Skeletal muscle satellite cell (primary cell): Measurements from ENCODE around the gene OPCML.

Experiments
- H3K27me3 ChIP-seq: 2 replicates; pipeline ENCODE4 v1.7.0; 2013; ENCODE audit warnings: low read length; ENCODE audit not compliant: control insufficient read depth, insufficient read depth
- H3K36me3 ChIP-seq: 2 replicates; pipeline ENCODE4 v1.7.0; 2013; ENCODE audit warnings: mild to moderate bottlenecking, control low read depth, low read length; ENCODE audit not compliant: insufficient read depth
- H3K4me1 ChIP-seq: 2 replicates; pipeline ENCODE4 v1.7.0; 2013; ENCODE audit warnings: low read length; ENCODE audit not compliant: control insufficient read depth, insufficient read depth
- H3K4me2 ChIP-seq: 2 replicates; pipeline ENCODE4 v1.7.0; 2013; ENCODE audit warnings: mild to moderate bottlenecking, low read length
- H3K4me3 ChIP-seq: 2 replicates; pipeline ENCODE4 v1.7.0; 2013; ENCODE audit warnings: low read length
- H3K9ac ChIP-seq: 2 replicates; pipeline ENCODE4 v1.7.0; 2013; ENCODE audit warnings: mild to moderate bottlenecking, low read depth, low read length, moderate library complexity
- H3K9me3 ChIP-seq: replicated peaks from 2 replicates; pipeline ENCODE4 v1.7.0; 2013; ENCODE audit warnings: mild to moderate bottlenecking, control low read depth, low read length

The OPCML gene

DNA sequence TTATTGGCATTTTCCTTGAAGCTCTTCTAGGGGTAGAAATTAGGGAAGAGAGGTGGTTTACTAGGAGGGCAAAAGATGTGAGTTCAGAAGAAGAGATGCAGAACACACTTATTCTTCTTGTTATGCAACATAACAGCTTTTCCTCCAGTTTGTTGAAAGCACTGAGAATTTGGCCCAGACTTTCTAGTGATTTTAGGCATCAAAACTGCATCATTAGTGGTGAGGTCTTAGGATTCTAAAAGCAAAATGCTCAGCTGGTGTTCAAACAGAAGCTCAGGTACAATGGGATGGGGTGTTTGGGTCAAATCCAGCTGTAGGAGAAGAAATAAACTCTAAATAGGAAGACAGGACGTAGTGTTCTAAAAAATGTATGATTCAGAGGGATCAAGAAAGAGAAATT lies 221.1 kb downstream of the OPCML start:
- H3K4me1 ChIP-seq, result no peaks in the 10 kb centered on the region
- H3K36me3 ChIP-seq, result no peaks in the 10 kb centered on the region
- H3K4me2 ChIP-seq, result no peak overlapping the region
- H3K4me3 ChIP-seq, result no peak overlapping the region
- no peaks in the 10 kb centered on the region for H3K9me3 ChIP-seq
- no peaks in the 10 kb centered on the region for H3K27me3 ChIP-seq
- no peak overlapping the region for H3K9ac ChIP-seq

DNA sequence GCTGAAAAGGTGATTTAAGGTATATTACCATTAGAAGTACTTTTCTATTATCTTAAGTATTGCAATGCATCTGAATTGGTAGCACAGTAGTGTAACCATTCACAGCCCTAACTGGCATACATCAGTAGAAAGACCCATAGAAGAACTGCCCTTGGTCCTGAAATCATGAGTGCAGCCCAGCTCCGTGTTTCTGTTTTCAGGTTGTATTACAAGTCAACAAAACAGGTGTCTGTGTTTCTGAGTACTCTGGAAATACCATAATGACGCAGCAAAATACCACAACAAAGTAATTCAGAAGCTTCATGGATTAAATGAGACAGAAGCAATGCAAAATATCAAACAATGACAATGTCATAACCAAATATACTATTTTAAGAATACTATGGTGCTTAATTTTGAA lies 226.3 kb downstream of the OPCML start:
- Histone ChIP-seq H3K9me3 (no peaks in the 10 kb centered on the region), H3K36me3 (no peaks in the 10 kb centered on the region), H3K27me3 (no peaks in the 10 kb centered on the region), H3K4me3 (no peak overlapping the region), H3K4me2 (no peak overlapping the region), H3K9ac (no peak overlapping the region), H3K4me1 (no peaks in the 10 kb centered on the region)

GRCh38 chr11:133305208-133305956 lies 226.9 kb downstream of the OPCML start:
- no peaks in the 10 kb centered on the region for H3K9me3 ChIP-seq
- no peak overlapping the region for H3K4me3 ChIP-seq
- no peaks in the 10 kb centered on the region for H3K27me3 ChIP-seq
- no peaks in the 10 kb centered on the region for H3K4me1 ChIP-seq
- H3K4me2 ChIP-seq, result no peak overlapping the region
- H3K36me3 ChIP-seq, result no peaks in the 10 kb centered on the region
- no peak overlapping the region for H3K9ac ChIP-seq

- Histone ChIP-seq H3K4me1 (no peaks in the 10 kb centered on the region), H3K4me2 (no peak overlapping the region), H3K9ac (no peak overlapping the region), H3K36me3 (no peaks in the 10 kb centered on the region), H3K27me3 (no peaks in the 10 kb centered on the region), H3K9me3 (no peaks in the 10 kb centered on the region), H3K4me3 (no peak overlapping the region)
Measured at GRCh38 chr11:133303262-133303661, 229.0 kb downstream of the OPCML start.

DNA sequence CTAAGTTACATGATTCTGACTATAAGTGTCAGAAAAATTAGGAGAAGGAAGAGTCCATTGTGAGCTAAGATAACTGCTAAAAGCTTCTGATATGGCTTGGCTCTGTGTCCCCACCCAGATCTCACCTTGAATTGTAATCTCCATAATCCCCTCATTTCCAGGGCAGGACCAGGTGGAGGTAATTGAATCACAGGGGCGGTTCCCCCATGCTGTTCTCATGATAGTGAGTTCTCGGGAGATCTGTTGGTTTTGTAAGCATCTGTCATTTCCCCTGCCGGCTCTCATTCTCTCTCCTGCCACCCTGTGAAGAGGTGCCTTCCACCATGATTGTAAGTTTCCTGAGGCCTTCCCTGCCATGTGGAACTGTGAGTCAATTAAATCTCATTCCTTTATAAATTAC lies 230.2 kb downstream of the OPCML start:
- Histone ChIP-seq H3K9ac (no peak overlapping the region), H3K4me2 (no peak overlapping the region), H3K9me3 (no peaks in the 10 kb centered on the region), H3K27me3 (no peaks in the 10 kb centered on the region), H3K4me1 (no peaks in the 10 kb centered on the region), H3K36me3 (no peaks in the 10 kb centered on the region), H3K4me3 (no peak overlapping the region)

- H3K9me3 ChIP-seq, result no peaks in the 10 kb centered on the region
- no peaks in the 10 kb centered on the region for H3K36me3 ChIP-seq
- no peak overlapping the region for H3K4me3 ChIP-seq
- H3K4me2 ChIP-seq, result no peak overlapping the region
- no peaks in the 10 kb centered on the region for H3K27me3 ChIP-seq
- H3K4me1 ChIP-seq, result no peaks in the 10 kb centered on the region
- H3K9ac ChIP-seq, result no peak overlapping the region
Measured at GRCh38 chr11:133300666-133301065, 231.6 kb downstream of the OPCML start.

DNA sequence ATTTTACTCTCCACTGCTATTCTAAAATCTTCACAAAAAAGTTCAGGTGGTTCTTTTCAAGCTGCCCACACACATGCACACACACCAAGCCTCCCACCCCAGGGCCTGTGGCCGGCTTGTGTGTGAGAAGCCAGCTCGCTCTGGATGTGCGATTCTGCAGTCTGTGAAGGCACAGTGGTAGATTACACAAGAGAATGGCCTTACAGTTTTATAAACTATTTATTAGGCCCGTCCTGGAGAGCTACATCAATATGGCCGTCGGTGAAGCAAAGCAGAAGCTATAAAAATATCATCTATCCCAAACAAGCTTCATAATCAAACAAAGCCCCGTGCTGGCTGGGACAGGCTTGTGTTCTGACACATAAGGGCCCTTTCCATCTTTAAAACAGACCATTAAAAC lies 240.5 kb downstream of the OPCML start:
- Histone ChIP-seq H3K9me3 (peaks cover 24% of the 10 kb centered on the region), H3K4me2 (no peak overlapping the region), H3K4me3 (no peak overlapping the region), H3K4me1 (no peaks in the 10 kb centered on the region), H3K36me3 (no peaks in the 10 kb centered on the region), H3K27me3 (no peaks in the 10 kb centered on the region), H3K9ac (no peak overlapping the region)

DNA sequence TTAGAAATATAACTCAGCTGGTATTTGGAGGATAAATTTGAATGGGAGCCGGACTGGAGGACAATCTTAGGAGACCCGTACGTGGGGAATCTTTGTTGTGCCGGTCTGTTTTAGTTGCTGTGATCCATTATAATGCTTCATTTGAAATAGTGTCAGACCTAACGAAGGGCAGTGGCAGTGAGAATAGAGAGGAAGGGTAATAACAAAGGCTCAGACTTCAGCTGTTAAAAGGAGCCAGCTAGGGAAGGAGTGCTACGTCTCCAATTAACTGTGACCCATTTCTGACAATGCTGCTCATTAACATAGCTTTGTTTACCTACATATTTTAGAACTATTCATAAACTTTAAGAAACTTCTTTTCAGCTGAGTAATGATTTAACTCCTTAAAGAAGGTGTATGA lies 246.9 kb downstream of the OPCML start:
- H3K9me3 ChIP-seq, result peaks cover 26% of the 10 kb centered on the region
- H3K36me3 ChIP-seq, result no peaks in the 10 kb centered on the region

GRCh38 chr11:133284156-133284555 lies 248.1 kb downstream of the OPCML start:
- H3K4me2 ChIP-seq, result no peak overlapping the region
- H3K9ac ChIP-seq, result no peak overlapping the region
- H3K4me3 ChIP-seq, result no peak overlapping the region
- H3K36me3 ChIP-seq, result no peaks in the 10 kb centered on the region
- H3K4me1 ChIP-seq, result no peaks in the 10 kb centered on the region
- no peaks in the 10 kb centered on the region for H3K27me3 ChIP-seq
- H3K9me3 ChIP-seq, result peaks cover 22% of the 10 kb centered on the region

More for the DNA sequence above, 246.9 kb downstream of the OPCML start:
- Histone ChIP-seq H3K4me2 (no peak overlapping the region), H3K4me1 (no peaks in the 10 kb centered on the region), H3K9ac (no peak overlapping the region), H3K27me3 (no peaks in the 10 kb centered on the region), H3K4me3 (no peak overlapping the region)

- H3K9ac ChIP-seq, result no peak overlapping the region
- H3K4me1 ChIP-seq, result no peaks in the 10 kb centered on the region
- H3K27me3 ChIP-seq, result no peaks in the 10 kb centered on the region
- no peaks in the 10 kb centered on the region for H3K36me3 ChIP-seq
- H3K9me3 ChIP-seq, result peaks cover 6% of the 10 kb centered on the region
- no peak overlapping the region for H3K4me2 ChIP-seq
- no peak overlapping the region for H3K4me3 ChIP-seq
Measured at GRCh38 chr11:133277886-133278285, 254.4 kb downstream of the OPCML start.

- no peaks in the 10 kb centered on the region for H3K27me3 ChIP-seq
- no peaks in the 10 kb centered on the region for H3K36me3 ChIP-seq
- H3K9ac ChIP-seq, result no peak overlapping the region
- H3K4me2 ChIP-seq, result no peak overlapping the region
- H3K4me3 ChIP-seq, result no peak overlapping the region
- H3K9me3 ChIP-seq, result peaks cover 10% of the 10 kb centered on the region
- no peaks in the 10 kb centered on the region for H3K4me1 ChIP-seq
Measured at GRCh38 chr11:133271871-133272776, 260.2 kb downstream of the OPCML start.
